M059J (cell line): ENCODE results near the gene EGFR. TPM values are rescaled to one million over a fixed set of nuclear protein-coding genes. Genes with fewer than 3 reads are reported as not detected.

Experiments used
- DNase-seq: peaks from one replicate; pipeline ENCODE4 v3.0.0-alpha.2; 2012; ENCODE audit warnings: low read depth
- total RNA-seq: library from RNA; depleted of rRNA; stranded (reverse); fragments of >200 nt; shearing (Covaris generic); gene quantifications from 2 replicates; pipeline ENCODE4 v1.2.3, GENCODE V29; 2014

The EGFR gene
- total RNA-seq, 1 experiment from 2014 or later = 51.4 TPM

- DNase-seq = no peak
Measured at GRCh38 chr7:55244006-55244745, 225.4 kb downstream of the EGFR start.

GRCh38 chr7:55245271-55245723, 226.5 kb downstream of the EGFR start:
- DNase-seq = peak; percentile 65

DNA sequence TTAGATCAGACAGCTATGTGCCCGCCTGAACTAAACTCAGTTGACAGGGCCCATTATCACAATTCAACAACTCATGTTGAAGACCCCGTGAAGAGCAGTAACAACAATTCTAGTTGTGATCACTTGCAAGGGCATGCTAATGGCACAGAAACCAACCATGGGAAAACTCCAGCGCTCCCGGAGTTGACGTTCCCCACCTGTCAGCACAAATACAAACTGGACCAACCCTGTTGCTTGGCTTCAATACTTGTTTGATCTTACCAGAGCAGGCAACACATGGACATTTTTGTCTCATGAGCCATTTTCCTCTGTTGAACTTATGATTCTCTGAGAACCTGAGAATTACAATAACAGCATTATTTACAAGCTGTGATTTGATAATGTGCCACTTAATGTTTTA, 227.4 kb downstream of the EGFR start:
- peak; percentile 32 for DNase-seq

DNA sequence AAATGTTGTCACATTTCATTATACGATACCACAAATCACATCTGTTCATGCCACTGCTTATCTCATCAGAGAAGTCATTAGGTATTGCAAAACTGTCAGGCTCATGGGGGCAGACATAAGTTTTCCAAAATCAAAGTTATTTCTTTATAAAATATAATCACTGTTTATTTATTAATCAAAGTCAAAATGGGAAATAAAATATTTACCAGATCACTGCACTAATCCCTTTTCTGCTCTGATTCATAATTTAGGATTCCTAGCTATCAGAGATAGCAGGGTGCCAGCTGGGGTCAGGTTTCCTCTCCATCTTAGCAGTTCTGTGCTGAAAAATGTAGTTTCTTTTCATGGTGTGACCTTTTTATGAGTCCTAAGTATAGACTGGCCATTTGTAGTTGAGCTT, 228.6 kb downstream of the EGFR start:
- peak; percentile 42 for DNase-seq

DNA sequence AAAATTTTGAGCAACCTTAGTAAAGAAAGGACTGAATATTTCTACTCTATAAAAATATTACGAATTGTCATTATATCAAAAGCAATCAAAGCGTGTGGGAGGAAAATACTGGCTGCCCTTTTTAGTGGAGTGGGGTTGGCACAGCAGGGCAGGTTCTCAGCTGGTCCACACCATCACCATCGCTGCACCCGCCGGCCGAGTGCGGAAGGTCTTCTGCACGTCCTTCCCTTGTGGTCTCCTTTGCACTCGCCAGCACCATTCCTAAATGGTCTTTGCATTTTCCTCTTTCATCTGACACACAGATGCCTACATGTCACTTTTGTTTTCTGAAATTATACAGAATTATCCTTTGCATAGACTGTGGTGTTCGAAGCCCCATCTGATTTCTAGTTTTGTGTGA, 229.7 kb downstream of the EGFR start:
- no peak for DNase-seq

DNA sequence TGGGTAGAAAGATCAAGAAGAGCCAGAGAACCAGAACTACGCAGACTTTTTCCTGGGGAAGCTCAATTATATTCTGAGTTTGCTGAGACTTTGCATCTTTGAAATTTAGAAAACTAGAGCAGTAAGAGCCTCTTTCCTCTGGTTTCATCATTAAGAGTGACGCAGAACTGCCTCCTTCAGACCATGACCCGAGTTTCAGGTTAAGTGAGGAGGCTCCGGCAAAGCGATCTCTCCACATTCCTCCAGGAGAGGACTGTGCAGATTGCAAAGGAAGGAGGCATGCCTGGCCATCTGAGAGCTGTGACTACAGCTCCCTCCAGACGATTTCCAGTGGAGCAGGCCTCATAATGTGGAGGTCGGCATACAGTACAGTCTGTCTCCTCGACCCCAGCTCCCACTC, 230.5 kb downstream of the EGFR start:
- DNase-seq = no peak

GRCh38 chr7:55250313-55250712, 231.5 kb downstream of the EGFR start:
- peak; percentile 34 for DNase-seq

GRCh38 chr7:55251313-55251712, 232.5 kb downstream of the EGFR start:
- DNase-seq = no peak

DNA sequence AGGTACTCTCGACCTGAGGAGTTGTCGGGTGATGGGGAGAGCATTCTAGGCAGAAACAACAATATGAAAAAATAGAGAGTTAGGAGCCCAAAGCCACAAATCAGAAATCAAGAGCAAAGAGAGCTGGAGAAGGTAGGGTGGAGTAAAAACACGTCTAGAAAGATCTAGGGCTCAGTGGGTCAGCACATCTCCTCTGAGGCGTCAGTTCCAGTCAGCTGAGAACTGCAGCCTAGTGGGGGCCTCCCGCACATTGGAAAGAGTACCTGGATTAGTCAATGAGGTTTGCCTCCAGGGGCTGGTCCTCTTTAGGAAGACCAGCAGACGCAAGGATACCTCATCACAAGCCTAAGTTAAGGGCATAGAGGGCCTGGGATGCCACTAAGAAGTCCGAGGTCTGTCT, 233.1 kb downstream of the EGFR start:
- DNase-seq = no peak

DNA sequence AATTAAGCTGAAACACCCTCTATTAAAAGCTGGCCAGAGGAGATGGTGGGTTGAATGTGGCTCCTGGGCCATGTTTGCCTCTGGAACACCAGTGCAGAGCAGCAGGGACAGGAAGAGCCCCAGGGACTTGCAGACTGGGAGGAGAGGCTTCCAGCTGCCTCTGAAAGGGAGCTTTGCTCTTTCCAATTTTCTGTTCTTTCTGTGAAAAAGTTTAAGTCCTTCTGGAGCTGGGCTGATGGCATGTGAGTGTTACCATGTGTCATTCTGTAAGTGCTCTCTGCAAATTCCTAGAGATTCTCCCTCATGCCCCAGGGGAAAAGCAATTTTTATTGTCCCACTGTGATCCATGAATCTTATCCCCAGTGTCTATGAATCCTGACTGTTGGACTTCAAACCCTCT, 233.6 kb downstream of the EGFR start:
- DNase-seq = peak; percentile 58

GRCh38 chr7:55253188-55253587, 234.4 kb downstream of the EGFR start:
- DNase-seq = no peak

DNA sequence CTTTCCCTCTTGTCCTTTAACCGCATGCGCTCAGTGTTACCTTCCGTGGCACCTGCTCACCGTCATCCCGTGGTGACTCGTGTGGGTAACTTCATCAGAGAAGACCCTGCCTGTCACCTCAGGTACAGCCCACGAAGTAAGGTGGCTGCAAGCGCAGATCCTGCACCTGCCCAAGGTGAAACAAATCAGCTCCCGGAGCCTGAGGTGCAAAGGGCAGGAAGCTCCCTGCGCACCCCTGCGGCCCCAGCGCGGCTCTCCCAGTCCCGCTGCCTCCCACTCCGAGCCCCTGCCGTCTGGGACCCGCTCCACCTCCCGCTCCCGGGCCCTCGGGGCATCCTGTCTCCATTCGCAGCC, 235.4 kb downstream of the EGFR start:
- no peak for DNase-seq

- DNase-seq = peak; percentile 77
Measured at GRCh38 chr7:55254596-55255495, 236.0 kb downstream of the EGFR start.

DNA sequence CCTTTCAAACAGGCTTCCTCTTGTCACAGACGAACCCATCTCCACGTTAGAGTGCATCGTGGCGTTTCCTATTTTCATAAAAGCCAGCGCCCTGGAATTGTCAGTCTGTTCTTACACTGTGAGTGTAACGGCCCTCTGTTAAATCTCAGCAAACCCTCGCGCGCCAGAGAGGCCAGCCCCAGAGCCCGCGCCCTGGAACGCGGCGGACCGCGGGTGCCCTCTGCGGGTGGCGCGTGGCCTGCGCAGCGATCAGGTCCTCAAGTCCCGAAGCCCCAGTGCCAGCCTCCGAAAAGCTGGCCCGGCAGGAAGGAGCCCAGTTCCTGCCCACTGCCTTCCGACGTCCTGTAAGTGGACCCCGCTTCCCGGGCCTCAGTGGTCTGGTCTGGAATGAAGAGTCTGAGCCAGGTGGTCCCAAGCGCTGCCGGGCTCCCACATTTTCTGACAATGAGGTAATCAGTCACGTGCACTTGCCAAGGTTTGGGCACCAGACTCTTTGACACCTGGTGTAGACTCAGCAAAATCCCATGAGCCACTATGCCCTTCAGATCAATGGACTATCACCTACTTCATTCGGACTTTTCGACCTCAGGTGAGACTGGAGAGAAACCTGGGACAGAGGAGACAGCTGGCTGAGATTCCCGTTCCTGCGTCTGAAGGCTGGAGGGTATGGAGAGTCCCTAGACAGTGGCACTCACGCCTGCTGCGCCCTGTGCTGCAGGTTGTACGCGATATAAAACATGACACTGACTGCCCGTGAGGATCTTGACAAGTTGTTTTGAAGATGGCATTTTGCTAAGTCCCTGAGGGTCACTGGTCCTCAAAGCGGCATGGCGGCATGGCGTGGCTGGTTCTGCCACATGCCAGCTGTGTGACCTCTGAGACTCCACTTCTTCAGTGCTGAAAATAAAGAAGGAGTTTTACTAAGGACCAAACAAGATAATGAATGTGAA, 237.0 kb downstream of the EGFR start:
- DNase-seq = peak; percentile 83

- DNase-seq = no peak
Measured at GRCh38 chr7:55258631-55259030, 239.8 kb downstream of the EGFR start.

DNA sequence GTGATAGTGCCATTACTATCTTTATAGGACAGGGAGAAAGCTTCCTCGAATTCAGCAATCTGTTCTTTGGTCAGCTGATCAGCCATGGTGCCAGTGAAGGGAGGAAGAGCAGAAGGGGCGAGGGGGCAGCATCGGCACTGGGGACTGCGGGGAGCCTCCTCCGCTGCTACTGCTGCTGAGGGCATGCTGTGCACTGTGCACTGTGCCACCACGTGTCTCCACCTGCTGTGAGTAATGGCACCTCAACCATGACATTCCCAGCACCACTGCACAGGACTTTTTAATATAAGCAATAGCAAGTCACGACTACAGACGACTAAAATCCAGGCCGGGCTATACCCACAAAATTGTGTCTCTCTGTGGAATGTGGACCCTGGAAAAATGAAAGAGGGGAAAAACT, 241.4 kb downstream of the EGFR start:
- DNase-seq = no peak

GRCh38 chr7:55260676-55261385, 242.0 kb downstream of the EGFR start:
- DNase-seq = no peak
